H9 (cell line): ENCODE measurements around the gene EGR4. TPM values are rescaled to one million over a fixed set of nuclear protein-coding genes. Genes with fewer than 3 reads are reported as not detected.

Experiments
- DNase-seq: peaks from one replicate; pipeline ENCODE4 v3.0.0-alpha.2; 2017
- H2AFZ ChIP-seq: one replicate; pipeline ENCODE4 v1.6.1; 2013; ENCODE audit warnings: mild to moderate bottlenecking, low read length, control low read depth, moderate library complexity
- H2AK5ac ChIP-seq: 2 replicates; pipeline ENCODE4 v1.6.1; 2013; ENCODE audit warnings: low read length, control low read depth, mixed read lengths; ENCODE audit not compliant: insufficient read length
- H2BK120ac ChIP-seq: one replicate; pipeline ENCODE4 v1.6.1; 2013; ENCODE audit warnings: low read depth, mild to moderate bottlenecking, low read length, control low read depth, inconsistent platforms; ENCODE audit not compliant: poor library complexity, severe bottlenecking
- H2BK12ac ChIP-seq: 2 replicates; pipeline ENCODE4 v1.6.1; 2013; ENCODE audit warnings: low read length, control low read depth, mixed read lengths, low read depth; ENCODE audit not compliant: insufficient read length
- H2BK15ac ChIP-seq: 2 replicates; pipeline ENCODE4 v1.6.1; 2013; ENCODE audit warnings: low read depth, low read length, control low read depth
- H2BK20ac ChIP-seq: one replicate; pipeline ENCODE4 v1.6.1; 2013; ENCODE audit warnings: low read depth, mild to moderate bottlenecking, low read length, control low read depth, inconsistent platforms; ENCODE audit not compliant: poor library complexity, severe bottlenecking
- H2BK5ac ChIP-seq: 2 replicates; pipeline ENCODE4 v1.6.1; 2013; ENCODE audit warnings: low read length, control low read depth, mixed read lengths; ENCODE audit not compliant: insufficient read length
- H3K14ac ChIP-seq: 2 replicates; pipeline ENCODE4 v1.6.1; 2013; ENCODE audit warnings: low read length, control low read depth; ENCODE audit not compliant: insufficient read depth
- H3K18ac ChIP-seq: 2 replicates; pipeline ENCODE4 v1.6.1; 2013; ENCODE audit warnings: low read depth, mild to moderate bottlenecking, mixed read lengths, low read length, control low read depth; ENCODE audit not compliant: insufficient read length
- H3K23ac ChIP-seq: 2 replicates; pipeline ENCODE4 v1.6.1; 2013; ENCODE audit warnings: low read length, control low read depth, mixed read lengths, low read depth; ENCODE audit not compliant: insufficient read length
- H3K23me2 ChIP-seq: 2 replicates; pipeline ENCODE4 v1.6.1; 2013; ENCODE audit warnings: low read depth, mild to moderate bottlenecking, mixed read lengths, low read length, control low read depth; ENCODE audit not compliant: insufficient read length, poor library complexity, severe bottlenecking
- H3K27ac ChIP-seq: 2 replicates; pipeline ENCODE4 v1.5.1; 2013; ENCODE audit warnings: low read length, control low read depth, mixed read lengths, low read depth; ENCODE audit not compliant: insufficient read length
- H3K27me3 ChIP-seq: 2 replicates; pipeline ENCODE4 v1.6.1; 2013; ENCODE audit warnings: low read length, control low read depth, inconsistent platforms; ENCODE audit not compliant: insufficient read depth
- H3K4ac ChIP-seq: 2 replicates; pipeline ENCODE4 v1.6.1; 2013; ENCODE audit warnings: low read depth, mild to moderate bottlenecking, control low read depth, inconsistent platforms, low read length, moderate library complexity
- H3K4me1 ChIP-seq: 2 replicates; pipeline ENCODE4 v1.6.1; 2013; ENCODE audit warnings: low read length, control low read depth, inconsistent platforms; ENCODE audit not compliant: insufficient read depth
- H3K4me2 ChIP-seq: 2 replicates; pipeline ENCODE4 v1.6.1; 2013; ENCODE audit warnings: low read length, control low read depth, mixed read lengths; ENCODE audit not compliant: insufficient read length, insufficient read depth
- H3K56ac ChIP-seq: 2 replicates; pipeline ENCODE4 v1.6.1; 2013; ENCODE audit warnings: low read depth, mild to moderate bottlenecking, mixed read lengths, low read length, control low read depth; ENCODE audit not compliant: insufficient read length
- H3K79me1 ChIP-seq: 2 replicates; pipeline ENCODE4 v1.6.1; 2013; ENCODE audit warnings: low read depth, mild to moderate bottlenecking, moderate library complexity, low read length, control low read depth, inconsistent platforms; ENCODE audit not compliant: insufficient read depth, poor library complexity, severe bottlenecking
- H3K79me2 ChIP-seq: 2 replicates; pipeline ENCODE4 v1.6.1; 2013; ENCODE audit warnings: low read length, control low read depth, inconsistent platforms; ENCODE audit not compliant: insufficient read depth
- H3K9ac ChIP-seq: 2 replicates; pipeline ENCODE4 v1.6.1; 2013; ENCODE audit warnings: low read length, control low read depth, mixed read lengths; ENCODE audit not compliant: insufficient read length; ENCODE audit errors: extremely low read depth
- H3K9me3 ChIP-seq: one replicate; pipeline ENCODE4 v1.6.1; 2013; ENCODE audit warnings: low read depth, low read length, inconsistent platforms; ENCODE audit not compliant: control insufficient read depth
- H3T11ph ChIP-seq: one replicate; pipeline ENCODE4 v1.6.1; 2013; ENCODE audit warnings: mild to moderate bottlenecking, low read length, control low read depth, inconsistent platforms
- H4K20me1 ChIP-seq: one replicate; pipeline ENCODE4 v1.6.1; 2013; ENCODE audit not compliant: control insufficient read depth, insufficient read length, insufficient read depth
- H4K5ac ChIP-seq: 2 replicates; pipeline ENCODE4 v1.6.1; 2013; ENCODE audit warnings: low read depth, mild to moderate bottlenecking, mixed read lengths, low read length, control low read depth; ENCODE audit not compliant: insufficient read length
- H4K8ac ChIP-seq: replicated peaks from 2 replicates; pipeline ENCODE4 v1.6.1; 2013; ENCODE audit warnings: low read length, control low read depth, mixed read lengths, low read depth; ENCODE audit not compliant: insufficient read length
- H4K91ac ChIP-seq: 2 replicates; pipeline ENCODE4 v1.6.1; 2013; ENCODE audit warnings: low read depth, mild to moderate bottlenecking, moderate library complexity, mixed read lengths, low read length, control low read depth; ENCODE audit not compliant: insufficient read length
- H3K27ac Mint-ChIP-seq, 3 experiments: 2 replicates in 2 of 3; 3 replicates in 1 of 3; pipeline ENCODE4 v1.8.0; 2020 to 2021; ENCODE audit warnings: mixed read lengths in 3 of 3, mild to moderate bottlenecking in 1 of 3, moderate library complexity in 1 of 3
- H3K27me3 Mint-ChIP-seq: 2 replicates; pipeline ENCODE4 v1.8.0; 2021; ENCODE audit warnings: low read depth, mild to moderate bottlenecking, moderate library complexity, mixed read lengths
- H3K36me3 Mint-ChIP-seq, 3 experiments: 2 replicates in 2 of 3; 3 replicates in 1 of 3; pipeline ENCODE4 v1.8.0; 2020 to 2021; ENCODE audit warnings: low read depth in 3 of 3, mixed read lengths in 3 of 3; ENCODE audit not compliant: insufficient read depth in 1 of 3
- H3K4me1 Mint-ChIP-seq, 2 experiments: 2 replicates each; pipeline ENCODE4 v1.8.0; 2020; ENCODE audit warnings: mixed read lengths in 2 of 2
- H3K4me3 Mint-ChIP-seq, 2 experiments: 2 replicates in 1 of 2; 3 replicates in 1 of 2; pipeline ENCODE4 v1.8.0; 2020 to 2021; ENCODE audit warnings: mild to moderate bottlenecking in 2 of 2, mixed read lengths in 2 of 2, moderate library complexity in 1 of 2
- H3K9me3 Mint-ChIP-seq, 2 experiments: 2 replicates in 1 of 2; 3 replicates in 1 of 2; pipeline ENCODE4 v1.8.0; 2020; ENCODE audit warnings: mild to moderate bottlenecking in 2 of 2, mixed read lengths in 2 of 2, moderate library complexity in 1 of 2
- WGBS: extraction: QIAGEN DNeasy Blood & Tissue Kit; methylation state at CpG from one replicate; pipeline ENCODE4 v1.1.7; 2013; ENCODE audit warnings: missing lambda C conversion rate, low lambda C conversion rate, mixed read lengths; ENCODE audit not compliant: insufficient read length; ENCODE audit errors: extremely low coverage; 5-methylcytosine and 5-hydroxymethylcytosine counted together
- total RNA-seq: library from RNA; stranded (reverse); gene quantifications from 2 replicates; pipeline ENCODE4 v1.2.1, GENCODE V29; 2021
- TF ChIP-seq, protein P1 (sequence below): fragments of 200-600 bp; sonication (generic); conservative IDR thresholded peaks from 3 replicates; pipeline ENCODE4 v1.8.0; 2021; ENCODE audit warnings: antibody characterized with exemption, mild to moderate bottlenecking

Gene EGR4
- total RNA-seq, 1 experiment from 2014 or later = 0.85 TPM

DNA sequence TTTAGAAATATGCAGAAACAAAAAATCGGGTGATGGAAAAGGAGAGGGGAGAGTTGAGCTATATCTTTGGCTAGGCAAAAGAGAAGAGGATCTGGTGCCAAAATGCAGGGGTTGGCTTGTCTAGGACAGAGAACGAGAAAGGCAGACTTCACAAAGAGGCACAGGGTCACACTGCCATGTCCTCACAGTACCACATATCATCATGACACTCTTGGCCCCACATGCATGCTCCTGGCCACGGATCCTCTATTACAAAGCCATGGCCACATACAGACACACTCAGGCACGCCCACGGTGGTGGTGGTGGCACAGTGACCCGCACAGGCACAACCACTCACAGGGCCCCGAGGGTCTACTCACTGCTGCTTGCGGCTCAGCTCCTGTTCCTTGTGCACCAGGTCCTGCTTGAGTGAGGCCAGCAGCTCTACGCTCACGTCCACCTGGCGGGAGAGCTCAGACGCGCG is 24.9 kb downstream of the EGR4 start:
- no peaks in the 10 kb centered on the region; the same call in 1 of the 2 replicates for H3K27me3 ChIP-seq
- H3K4me2 ChIP-seq = peak overlapping the region; percentile 63
- no peak overlapping the region for H2BK15ac ChIP-seq
- H3K4me1 ChIP-seq = peaks cover 3% of the 10 kb centered on the region; the same call in 1 of the 2 replicates
- H3K18ac ChIP-seq = no peak overlapping the region
- H3K4me3 Mint-ChIP-seq = peak overlapping the region; percentile 64 to 74
- no peak overlapping the region for H2BK5ac ChIP-seq
- H3K27ac Mint-ChIP-seq = no peak overlapping the region
- no peaks in the 10 kb centered on the region for H3K79me2 ChIP-seq
- H3T11ph ChIP-seq = no peak overlapping the region
- no peak overlapping the region for H2BK20ac ChIP-seq
- DNase-seq = no peak
- H3K4ac ChIP-seq = no peak overlapping the region
- H3K9me3 ChIP-seq = no peaks in the 10 kb centered on the region
- peaks cover 9 to 24% of the 10 kb centered on the region in 2 experiments for H3K4me1 Mint-ChIP-seq
- H3K27ac ChIP-seq = no peak overlapping the region
- no peaks in the 10 kb centered on the region for H4K20me1 ChIP-seq
- H3K14ac ChIP-seq = peak overlapping the region; percentile 14; the same call in 1 of the 2 replicates
- no peak overlapping the region for H2AK5ac ChIP-seq
- H3K23me2 ChIP-seq = peaks cover 9% of the 10 kb centered on the region
- WGBS = no CpG with 5 or more reads among the region's 14 CpGs
- H3K27me3 Mint-ChIP-seq = peaks cover 44% of the 10 kb centered on the region
- H3K9ac ChIP-seq = peak overlapping the region; percentile 27
- no peak overlapping the region for H4K91ac ChIP-seq
- no peak overlapping the region for H2AFZ ChIP-seq
- no peak overlapping the region for H4K5ac ChIP-seq
- no peak overlapping the region for H2BK12ac ChIP-seq
- no peak overlapping the region for H3K56ac ChIP-seq
- no peaks in the 10 kb centered on the region for H3K9me3 Mint-ChIP-seq
- H4K8ac ChIP-seq = no peak overlapping the region
- H3K23ac ChIP-seq = no peak overlapping the region
- H2BK120ac ChIP-seq = no peak overlapping the region
- H3K79me1 ChIP-seq = no peaks in the 10 kb centered on the region
- TF ChIP-seq, protein P1, sequence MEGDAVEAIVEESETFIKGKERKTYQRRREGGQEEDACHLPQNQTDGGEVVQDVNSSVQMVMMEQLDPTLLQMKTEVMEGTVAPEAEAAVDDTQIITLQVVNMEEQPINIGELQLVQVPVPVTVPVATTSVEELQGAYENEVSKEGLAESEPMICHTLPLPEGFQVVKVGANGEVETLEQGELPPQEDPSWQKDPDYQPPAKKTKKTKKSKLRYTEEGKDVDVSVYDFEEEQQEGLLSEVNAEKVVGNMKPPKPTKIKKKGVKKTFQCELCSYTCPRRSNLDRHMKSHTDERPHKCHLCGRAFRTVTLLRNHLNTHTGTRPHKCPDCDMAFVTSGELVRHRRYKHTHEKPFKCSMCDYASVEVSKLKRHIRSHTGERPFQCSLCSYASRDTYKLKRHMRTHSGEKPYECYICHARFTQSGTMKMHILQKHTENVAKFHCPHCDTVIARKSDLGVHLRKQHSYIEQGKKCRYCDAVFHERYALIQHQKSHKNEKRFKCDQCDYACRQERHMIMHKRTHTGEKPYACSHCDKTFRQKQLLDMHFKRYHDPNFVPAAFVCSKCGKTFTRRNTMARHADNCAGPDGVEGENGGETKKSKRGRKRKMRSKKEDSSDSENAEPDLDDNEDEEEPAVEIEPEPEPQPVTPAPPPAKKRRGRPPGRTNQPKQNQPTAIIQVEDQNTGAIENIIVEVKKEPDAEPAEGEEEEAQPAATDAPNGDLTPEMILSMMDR = no peak
- peaks cover 2 to 13% (median 10%) of the 10 kb centered on the region in 3 experiments; a peak in 6 of 7 replicates for H3K36me3 Mint-ChIP-seq
